ENCODE measurements around the gene JAM2.
"Not testable (repeated sequence)": the region's sequence is repeated elsewhere in the genome, so short reads cannot be mapped to it uniquely, and the experiment has no call there.

The JAM2 gene

GRCh38 chr21:25638660-25639550 is at the start of gene JAM2:
Gene JAM2 (plus strand): TSS chr21:25639258. CDS start chr21:25639822, 564 bp downstream.
- DNase-seq (ENCODE audit: low read depth in 4 of 4, low spot score in 1 of 4), result peak in 2 of 4 experiments; percentile 12 to 33

GRCh38 chr21:25589887-25590286 is 49.2 kb upstream of the JAM2 start:
- no peak for DNase-seq (ENCODE audit: low read depth in 4 of 4, low spot score in 1 of 4)

GRCh38 chr21:25607151-25608043 is 31.7 kb upstream of the JAM2 start, which contains the start of gene MRPL39:
Gene MRPL39 (minus strand): TSS chr21:25607481. CDS start chr21:25607475, 6 bp downstream.
- peak; percentile 70 to 85 (median 79) for DNase-seq (ENCODE audit: low read depth in 4 of 4, low spot score in 1 of 4)

GRCh38 chr21:25608044-25608737 is 30.9 kb upstream of the JAM2 start:
- peak; percentile 43 to 62 (median 54) for DNase-seq (ENCODE audit: low read depth in 4 of 4, low spot score in 1 of 4)

GRCh38 chr21:25614441-25614840 is 24.6 kb upstream of the JAM2 start:
- no peak for DNase-seq (ENCODE audit: low read depth in 4 of 4, low spot score in 1 of 4)

GRCh38 chr21:25615880-25616279 is 23.2 kb upstream of the JAM2 start:
- no peak for DNase-seq (ENCODE audit: low read depth in 4 of 4, low spot score in 1 of 4)

- DNase-seq (ENCODE audit: low read depth in 4 of 4, low spot score in 1 of 4), result no peak
These were observed 19.9 kb upstream of the JAM2 start for GRCh38 chr21:25619198-25619597.

GRCh38 chr21:25624511-25624910 is 14.5 kb upstream of the JAM2 start:
- no peak for DNase-seq (ENCODE audit: low read depth in 4 of 4, low spot score in 1 of 4)

- DNase-seq (ENCODE audit: low read depth in 4 of 4, low spot score in 1 of 4), result no peak
These were observed 14.0 kb upstream of the JAM2 start for GRCh38 chr21:25625036-25625435.

- DNase-seq (ENCODE audit: low read depth in 4 of 4, low spot score in 1 of 4), result not testable (repeated sequence)
These were observed 13.1 kb upstream of the JAM2 start for GRCh38 chr21:25625776-25626555.

GRCh38 chr21:25626757-25627156 is 12.3 kb upstream of the JAM2 start:
- no peak for DNase-seq (ENCODE audit: low read depth in 4 of 4, low spot score in 1 of 4)

GRCh38 chr21:25632296-25632695 is 6.8 kb upstream of the JAM2 start:
- DNase-seq (ENCODE audit: low read depth in 4 of 4, low spot score in 1 of 4), result no peak

- DNase-seq (ENCODE audit: low read depth in 4 of 4, low spot score in 1 of 4), result no peak
These were observed 3.7 kb upstream of the JAM2 start for GRCh38 chr21:25635310-25635709.

- DNase-seq (ENCODE audit: low read depth in 4 of 4, low spot score in 1 of 4), result no peak
These were observed 2.3 kb upstream of the JAM2 start for GRCh38 chr21:25636727-25637126.

GRCh38 chr21:25637851-25638659 is 1.0 kb upstream of the JAM2 start:
- DNase-seq (ENCODE audit: low read depth in 4 of 4, low spot score in 1 of 4), result no peak

GRCh38 chr21:25639551-25640201 is 618 bp downstream of the JAM2 start:
- DNase-seq (ENCODE audit: low read depth in 4 of 4, low spot score in 1 of 4), result peak in 2 of 4 experiments; percentile 6 to 32

GRCh38 chr21:25640202-25640942 is 1.3 kb downstream of the JAM2 start:
- DNase-seq (ENCODE audit: low read depth in 4 of 4, low spot score in 1 of 4), result peak in 1 of 4 experiments; percentile 1

GRCh38 chr21:25640943-25641292 is 1.9 kb downstream of the JAM2 start:
- DNase-seq (ENCODE audit: low read depth in 4 of 4, low spot score in 1 of 4), result no peak

Measured in stimulated activated CD4-positive, alpha-beta T cell treated with anti-CD3 and anti-CD28 coated beads, Interleukin-1b, Interleukin-23, amount 100 ng/mL, for 24 hours (primary cell).